ENCODE results near the gene ZNF581. TPM values are rescaled to one million over a fixed set of nuclear protein-coding genes. Genes with fewer than 3 reads are reported as not detected.

ZNF581 gene
- total RNA-seq, 1 donor from 2014 or later = 18.3 TPM

DNA sequence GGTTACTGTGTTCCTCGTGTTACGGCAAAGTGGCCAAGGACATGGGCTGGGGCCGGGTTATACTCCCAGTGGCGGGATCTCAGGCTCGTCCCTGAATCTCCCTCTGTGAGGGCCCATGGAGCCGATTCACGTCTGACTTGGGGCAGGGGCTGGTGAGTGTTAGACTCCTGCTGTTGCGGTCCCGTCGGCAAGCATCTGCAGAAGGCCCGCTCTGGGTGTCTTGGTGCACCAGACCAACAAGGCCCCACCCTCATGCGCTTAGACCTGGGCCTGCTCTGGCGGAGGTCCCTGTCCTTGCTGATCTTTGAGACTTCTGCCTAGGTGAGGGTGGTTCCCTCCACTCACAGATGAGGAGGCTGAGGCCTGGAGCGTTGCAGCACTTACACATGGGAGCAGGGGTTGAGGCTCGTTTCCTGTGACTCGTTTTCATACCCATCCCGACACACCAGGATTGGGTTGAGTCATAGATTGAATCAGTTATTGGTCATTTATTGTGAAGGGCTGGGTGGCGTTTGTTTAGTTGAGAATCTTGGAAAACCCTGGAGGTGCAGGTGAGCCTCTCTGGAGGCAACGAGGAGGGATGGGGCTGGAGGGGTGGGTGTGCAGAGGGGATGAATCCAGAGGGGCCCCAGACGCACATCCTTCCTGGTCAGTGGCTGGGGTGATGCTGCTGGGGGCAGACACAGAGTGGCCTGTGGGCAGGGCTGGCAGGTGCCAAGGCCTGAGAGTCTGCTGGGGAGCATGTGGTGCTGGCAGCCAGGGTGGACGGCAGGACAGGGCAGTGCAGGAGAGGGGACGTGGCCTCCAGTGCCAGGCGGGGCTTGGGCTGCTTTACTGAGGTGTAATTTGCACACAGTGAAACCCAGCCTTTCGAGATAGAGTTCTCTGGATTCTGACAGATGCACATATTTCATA, 36.2 kb downstream of the ZNF581 start:
- DNase-seq (ENCODE audit: low read depth in 2 of 2) = peak in 1 of 2 donors; percentile 65

- no peak for DNase-seq (ENCODE audit: low read depth in 2 of 2)
Observed at GRCh38 chr19:55680339-55681130, 37.1 kb downstream of the ZNF581 start.

DNA sequence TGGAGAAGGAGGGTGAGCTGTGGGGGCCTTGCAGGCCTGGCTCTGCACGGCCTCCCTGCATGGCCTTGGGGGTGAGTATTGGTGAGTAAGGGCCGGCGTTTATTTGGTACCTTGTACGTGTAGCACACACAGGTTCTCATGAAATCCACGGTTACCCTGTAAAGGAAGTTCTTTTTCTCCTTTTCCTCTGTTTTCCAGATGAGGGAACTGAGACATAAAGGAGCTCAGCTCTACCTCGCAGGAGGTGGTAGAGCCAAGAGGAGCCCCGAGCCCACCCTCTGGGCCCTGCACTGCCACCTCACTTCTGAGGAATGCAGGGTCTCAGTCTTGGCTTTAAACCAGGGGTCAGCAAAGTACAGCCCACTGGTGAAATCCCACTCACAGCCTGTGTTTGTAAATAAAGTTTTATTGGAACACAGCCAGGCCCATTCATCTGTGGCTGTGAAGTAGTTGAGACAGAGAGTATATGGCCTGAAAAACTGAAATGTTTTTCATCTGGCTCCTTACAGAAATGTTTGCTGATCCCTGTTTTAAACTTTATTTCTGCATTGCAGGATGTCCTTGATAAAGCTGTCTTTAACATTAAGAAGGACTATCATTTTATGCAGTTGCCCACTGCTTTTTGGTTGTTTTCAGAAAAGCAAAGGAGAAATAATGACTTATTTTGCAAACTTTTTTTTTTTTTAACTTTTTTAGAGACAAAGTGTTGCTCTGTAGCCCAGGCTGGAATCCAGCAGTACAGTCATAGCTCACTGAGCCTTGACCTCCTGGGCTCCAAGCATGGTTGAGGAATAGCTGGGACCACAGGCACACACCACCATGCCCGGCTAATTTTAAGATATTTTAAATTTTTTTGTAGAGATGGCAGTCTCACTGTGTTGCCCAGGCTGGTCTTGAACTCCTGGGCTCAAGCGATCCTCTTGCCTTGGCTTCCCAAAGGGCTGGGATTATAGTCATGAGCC, 38.0 kb downstream of the ZNF581 start:
- no peak for DNase-seq (ENCODE audit: low read depth in 2 of 2)

- DNase-seq (ENCODE audit: low read depth in 2 of 2) = no peak
Observed at GRCh38 chr19:55683449-55684261, 40.2 kb downstream of the ZNF581 start.

DNA sequence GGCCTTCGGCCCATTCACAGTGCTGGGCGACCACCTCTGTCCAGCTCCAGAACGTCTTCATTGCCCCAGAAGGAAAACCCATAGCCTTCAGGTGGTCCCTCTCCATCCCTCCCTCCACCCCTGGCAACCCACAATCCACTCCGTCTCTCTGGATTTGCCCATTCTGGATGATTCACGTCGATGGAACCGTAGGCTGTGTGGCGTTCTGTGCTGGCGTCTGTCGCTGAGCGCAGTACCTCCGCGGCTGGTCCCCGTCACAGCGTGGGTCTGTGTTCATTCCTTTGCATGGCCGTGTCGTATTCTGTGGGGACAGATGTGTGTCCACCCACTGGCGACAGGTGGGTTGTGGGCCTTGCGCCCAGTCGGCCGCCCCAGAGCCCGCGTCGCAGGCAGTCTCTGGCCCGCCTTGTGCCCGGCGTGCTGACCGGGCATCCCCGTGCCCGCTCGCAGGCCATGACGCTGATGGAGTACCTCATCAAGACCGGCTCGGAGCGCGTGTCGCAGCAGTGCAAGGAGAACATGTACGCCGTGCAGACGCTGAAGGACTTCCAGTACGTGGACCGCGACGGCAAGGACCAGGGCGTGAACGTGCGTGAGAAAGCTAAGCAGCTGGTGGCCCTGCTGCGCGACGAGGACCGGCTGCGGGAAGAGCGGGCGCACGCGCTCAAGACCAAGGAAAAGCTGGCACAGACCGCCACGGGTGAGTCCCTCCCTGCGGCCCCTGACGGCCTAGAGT, 41.7 kb downstream of the ZNF581 start:
- DNase-seq (ENCODE audit: low read depth in 2 of 2) = no peak

DNA sequence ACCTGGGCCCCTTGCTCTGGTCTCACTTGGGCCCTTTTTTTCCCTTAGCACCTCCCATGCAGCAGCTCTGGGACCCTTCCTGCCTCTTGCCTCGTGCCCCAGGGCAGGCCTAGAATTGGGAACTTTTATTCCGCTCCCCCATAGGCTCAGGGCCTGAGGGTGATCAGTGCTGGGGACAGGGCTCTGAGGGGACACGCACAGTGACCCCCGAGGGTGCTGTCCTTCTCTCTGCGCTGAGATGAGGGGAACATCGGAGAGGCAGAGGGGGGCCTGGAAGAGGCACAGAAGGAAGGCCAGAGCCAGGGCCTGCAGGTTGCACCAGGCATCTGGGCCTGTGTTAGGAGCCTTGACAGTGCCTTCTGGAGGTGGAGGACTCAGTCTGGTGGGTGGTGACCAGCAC, 42.3 kb downstream of the ZNF581 start:
- no peak for DNase-seq (ENCODE audit: low read depth in 2 of 2)

DNA sequence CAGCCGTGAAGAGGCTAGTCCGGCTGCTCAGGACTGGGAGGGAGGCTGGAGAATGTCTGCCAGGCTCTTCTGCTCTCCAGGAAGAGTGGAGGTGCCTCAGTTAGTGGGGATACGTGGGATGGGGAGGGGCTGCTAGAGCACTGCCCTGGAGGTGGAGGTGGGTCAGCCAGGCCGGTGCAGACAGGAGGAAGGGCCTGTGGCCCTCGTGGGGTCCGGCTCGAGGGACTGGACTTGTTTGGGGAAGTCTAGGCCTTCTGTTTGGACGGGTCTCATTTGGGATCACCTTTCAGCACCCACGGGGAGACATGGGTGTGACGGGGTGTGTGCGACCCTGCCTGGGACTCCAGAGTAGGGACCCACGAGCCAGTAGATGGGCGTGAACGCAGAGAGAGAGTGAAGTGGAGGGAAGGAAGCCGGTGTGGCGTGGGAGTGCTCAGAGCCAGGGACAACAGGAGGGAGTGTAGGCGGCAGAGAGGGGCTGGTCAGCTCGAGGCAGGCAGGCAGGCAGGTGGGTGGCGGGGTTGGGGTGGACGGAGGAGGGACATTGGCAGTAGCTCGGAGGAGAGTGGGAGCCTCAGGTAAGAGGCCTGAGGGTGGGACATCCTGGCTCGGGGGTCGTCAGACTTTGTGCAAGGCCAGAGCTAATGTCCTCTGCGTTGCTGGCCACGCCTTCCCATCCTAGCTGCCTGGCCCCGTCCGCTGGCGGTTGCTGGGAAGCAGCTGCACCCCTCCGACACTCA, 43.0 kb downstream of the ZNF581 start:
- no peak for DNase-seq (ENCODE audit: low read depth in 2 of 2)

- no peak for DNase-seq (ENCODE audit: low read depth in 2 of 2)
Observed at GRCh38 chr19:55687281-55688201, 44.1 kb downstream of the ZNF581 start.

DNA sequence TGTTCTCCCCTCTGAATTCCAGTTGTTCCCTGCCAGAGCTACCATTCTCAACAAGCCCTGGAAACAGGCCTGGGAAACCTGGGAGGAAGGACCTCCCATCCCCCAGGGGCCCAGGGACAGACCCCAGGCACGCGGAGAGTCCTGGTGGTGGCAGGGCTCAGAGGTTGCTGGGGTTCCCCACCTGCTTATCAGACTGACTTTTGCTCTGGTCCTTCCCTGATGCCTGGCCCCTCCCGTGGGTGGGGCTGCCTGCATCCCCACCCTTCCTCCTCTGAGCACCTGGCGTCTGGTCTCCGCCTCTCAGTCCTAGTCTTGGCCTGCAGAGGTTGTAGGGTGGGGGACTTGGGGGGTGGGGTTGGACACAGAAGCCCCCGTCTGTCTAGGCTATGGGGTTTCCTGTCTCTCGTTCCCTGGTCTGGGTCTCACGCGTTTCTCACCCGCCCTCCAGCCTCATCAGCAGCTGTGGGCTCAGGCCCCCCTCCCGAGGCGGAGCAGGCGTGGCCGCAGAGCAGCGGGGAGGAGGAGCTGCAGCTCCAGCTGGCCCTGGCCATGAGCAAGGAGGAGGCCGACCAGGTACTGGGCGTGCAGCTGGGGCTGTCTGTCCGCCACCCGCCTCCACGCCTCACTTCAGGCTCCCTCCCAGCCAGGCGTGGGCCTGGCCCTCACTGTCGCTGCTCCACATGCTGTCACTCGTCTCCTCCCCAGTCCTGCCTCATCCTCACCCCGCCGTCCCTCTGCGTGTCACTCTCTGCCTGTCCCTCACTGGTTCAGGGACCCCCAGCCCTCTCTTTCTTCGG, 45.2 kb downstream of the ZNF581 start:
- no peak for DNase-seq (ENCODE audit: low read depth in 2 of 2)

DNA sequence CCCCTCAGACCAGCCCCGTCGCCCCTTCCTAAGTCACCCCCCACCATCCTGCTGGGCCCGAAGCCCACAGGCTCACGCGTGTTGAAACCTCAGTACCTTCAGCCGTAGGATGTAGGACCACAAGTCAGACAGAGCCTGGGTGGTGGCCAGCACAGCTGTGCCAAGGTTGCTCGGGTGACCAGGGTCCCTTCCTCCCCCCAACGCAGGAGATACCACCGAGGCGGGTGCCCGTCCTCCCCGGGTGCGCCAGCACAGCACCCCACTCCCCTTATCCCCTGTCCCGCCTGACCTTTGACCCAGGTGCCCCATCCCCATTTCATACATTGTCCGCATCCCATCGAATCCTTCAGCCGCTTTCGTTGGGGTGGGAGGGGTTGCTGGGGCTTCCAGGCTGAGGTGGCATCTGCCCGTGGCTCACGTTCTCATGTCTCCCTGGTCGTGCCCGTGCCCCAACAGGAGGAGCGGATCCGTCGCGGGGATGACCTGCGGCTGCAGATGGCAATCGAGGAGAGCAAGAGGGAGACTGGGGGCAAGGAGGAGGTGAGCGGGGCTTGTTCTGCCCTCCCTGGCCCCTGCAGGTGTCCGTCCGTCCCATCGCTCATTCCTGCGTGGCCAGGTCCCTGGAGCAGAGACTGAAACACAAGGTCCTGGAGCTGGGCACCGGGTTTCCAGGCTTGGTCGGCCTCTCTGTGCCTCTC, 46.1 kb downstream of the ZNF581 start:
- DNase-seq (ENCODE audit: low read depth in 2 of 2) = no peak

- no peak for DNase-seq (ENCODE audit: low read depth in 2 of 2)
Observed at GRCh38 chr19:55690109-55690768, 46.8 kb downstream of the ZNF581 start.

- DNase-seq (ENCODE audit: low read depth in 2 of 2) = no peak
Observed at GRCh38 chr19:55690769-55691545, 47.5 kb downstream of the ZNF581 start.

- DNase-seq (ENCODE audit: low read depth in 2 of 2) = no peak
Observed at GRCh38 chr19:55691561-55692481, 48.4 kb downstream of the ZNF581 start.

DNA sequence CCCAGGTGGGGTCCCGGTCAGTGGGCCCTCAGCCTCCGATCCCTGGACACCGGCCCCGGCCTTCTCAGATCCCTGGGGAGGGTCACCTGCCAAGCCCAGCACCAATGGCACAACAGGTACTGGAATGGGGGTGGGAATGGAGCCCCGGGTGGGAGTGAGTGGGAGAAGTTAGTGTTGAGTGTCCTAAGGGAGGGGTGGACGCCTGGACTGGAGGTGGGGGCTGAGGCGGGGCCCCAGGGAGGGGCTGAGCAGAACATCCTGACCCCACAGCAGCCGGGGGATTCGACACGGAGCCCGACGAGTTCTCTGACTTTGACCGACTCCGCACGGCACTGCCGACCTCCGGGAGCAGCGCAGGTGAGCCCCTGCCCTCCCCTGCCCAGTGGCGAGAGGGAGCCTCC, 49.2 kb downstream of the ZNF581 start:
- no peak for DNase-seq (ENCODE audit: low read depth in 2 of 2)
